Liver (tissue), 9 donors: ENCODE results near the gene SLC25A13. TPM values are rescaled to one million over a fixed set of nuclear protein-coding genes. Genes with fewer than 3 reads are reported as not detected.

Experiments
- DNase-seq: peaks from one replicate; pipeline ENCODE4 v3.0.0-alpha.2; 2017; ENCODE audit warnings: low spot score
- H3K27ac ChIP-seq, 2 donors: one replicate each; pipeline ENCODE4 v1.7.0; 2013; ENCODE audit warnings: inconsistent platforms in 2 of 2, low read length in 2 of 2, control low read depth in 1 of 2, low read depth in 1 of 2, mild to moderate bottlenecking in 1 of 2
- H3K27me3 ChIP-seq, 4 donors: one replicate each; pipeline versions ENCODE4 v1.6.1 to v1.7.0; 2013; ENCODE audit warnings: low read length in 3 of 4, inconsistent platforms in 1 of 4, mild to moderate bottlenecking in 1 of 4, moderate library complexity in 1 of 4; ENCODE audit not compliant: control insufficient read depth in 4 of 4, insufficient read depth in 4 of 4
- H3K36me3 ChIP-seq, 4 donors: one replicate each; pipeline versions ENCODE4 v1.6.1 to v1.7.0; 2013; ENCODE audit warnings: low read length in 3 of 4, mild to moderate bottlenecking in 3 of 4, low read depth in 1 of 4, moderate library complexity in 1 of 4; ENCODE audit not compliant: control insufficient read depth in 4 of 4, insufficient read depth in 3 of 4
- H3K4me1 ChIP-seq, 4 donors: one replicate each; pipeline versions ENCODE4 v1.6.1 to v1.7.0; 2013; ENCODE audit warnings: low read length in 3 of 4, mild to moderate bottlenecking in 3 of 4, moderate library complexity in 1 of 4; ENCODE audit not compliant: control insufficient read depth in 4 of 4, insufficient read depth in 4 of 4
- H3K4me3 ChIP-seq, 3 donors: one replicate each; pipeline versions ENCODE4 v1.6.1 to v1.7.0; 2013; ENCODE audit warnings: low read length in 3 of 3, control low read depth in 1 of 3, low read depth in 1 of 3, mild to moderate bottlenecking in 1 of 3
- H3K9ac ChIP-seq, 2 donors: one replicate each; pipeline ENCODE4 v1.7.0; 2013; ENCODE audit warnings: low read length in 2 of 2, mild to moderate bottlenecking in 2 of 2, moderate library complexity in 2 of 2, control low read depth in 1 of 2, low read depth in 1 of 2
- H3K9me3 ChIP-seq, 4 donors: one replicate each; pipeline versions ENCODE4 v1.6.1 to v1.7.0; 2013; ENCODE audit warnings: low read length in 3 of 4; ENCODE audit not compliant: control insufficient read depth in 4 of 4
- EGR1 ChIP-seq, 2 donors: IDR thresholded peaks; 2 replicates each; pipeline ENCODE4 v1.6.1; 2016 to 2018; ENCODE audit warnings: antibody characterized with exemption in 2 of 2, low read depth in 2 of 2
- FOXA1 ChIP-seq: IDR thresholded peaks from 2 replicates; pipeline ENCODE4 v1.6.1; 2016; ENCODE audit warnings: antibody characterized with exemption
- FOXA2 ChIP-seq: IDR thresholded peaks from 2 replicates; pipeline ENCODE4 v1.6.1; 2016; ENCODE audit warnings: antibody characterized with exemption
- GABPA ChIP-seq, 2 donors: IDR thresholded peaks in 1 of 2; conservative IDR thresholded peaks in 1 of 2; 2 replicates each; pipeline ENCODE4 v1.6.1; 2016; ENCODE audit warnings: antibody characterized with exemption in 2 of 2, mild to moderate bottlenecking in 1 of 2, moderate library complexity in 1 of 2
- HNF4A ChIP-seq, 2 donors: conservative IDR thresholded peaks; 2 replicates each; pipeline ENCODE4 v1.6.1; 2016; ENCODE audit warnings: antibody characterized with exemption in 2 of 2, mild to moderate bottlenecking in 2 of 2
- HNF4G ChIP-seq: IDR thresholded peaks from 2 replicates; pipeline ENCODE4 v1.6.1; 2016; ENCODE audit warnings: antibody characterized with exemption
- JUND ChIP-seq, 2 donors: IDR thresholded peaks; 2 replicates each; pipeline ENCODE4 v1.6.1; 2016; ENCODE audit warnings: antibody characterized with exemption in 2 of 2
- NR2F2 ChIP-seq: IDR thresholded peaks from 2 replicates; pipeline ENCODE4 v1.6.1; 2016; ENCODE audit warnings: antibody characterized with exemption
- RAD21 ChIP-seq, 2 donors: IDR thresholded peaks; 2 replicates each; pipeline ENCODE4 v1.6.1; 2016; ENCODE audit warnings: antibody characterized with exemption in 2 of 2, mild to moderate bottlenecking in 2 of 2
- RXRA ChIP-seq, 2 donors: IDR thresholded peaks; 2 replicates each; pipeline ENCODE4 v1.6.1; 2017 to 2018; ENCODE audit warnings: antibody characterized with exemption in 2 of 2, mild to moderate bottlenecking in 1 of 2
- SP1 ChIP-seq: IDR thresholded peaks from 2 replicates; pipeline ENCODE4 v1.6.1; 2018; ENCODE audit warnings: antibody characterized with exemption, mild to moderate bottlenecking
- TAF1 ChIP-seq: conservative IDR thresholded peaks from 2 replicates; pipeline ENCODE4 v1.6.1; 2016; ENCODE audit warnings: antibody characterized with exemption, mild to moderate bottlenecking
- YY1 ChIP-seq: IDR thresholded peaks from 2 replicates; pipeline ENCODE4 v1.6.1; 2016; ENCODE audit warnings: antibody characterized with exemption, mild to moderate bottlenecking
- WGBS: extraction: QIAGEN DNeasy Blood & Tissue Kit; methylation state at CpG from one replicate; pipeline ENCODE4 v1.1.7; 2013; 5-methylcytosine and 5-hydroxymethylcytosine counted together
- polyA plus RNA-seq, 2 donors: library from polyadenylated mRNA; stranded (reverse) in 1 of 2; unstranded in 1 of 2; fragments of 200-250 nt in 1 of 2; fragments of >200 nt in 1 of 2; fragmentation: Nextera tagmentation in 1 of 2; extraction: Ambion mirVana in 1 of 2; gene quantifications; one replicate each; pipeline versions ENCODE4 v1.2.1 to v1.2.3, GENCODE V29; 2013 to 2015
- total RNA-seq, 2 donors: library from RNA; depleted of rRNA; stranded (reverse); fragments of >200 nt; gene quantifications; one replicate each; pipeline ENCODE4 v1.2.3, GENCODE V29; 2014
- TF ChIP-seq, protein P1 (sequence below): IDR thresholded peaks from 2 replicates; pipeline ENCODE4 v1.6.1; 2016; ENCODE audit warnings: antibody characterized with exemption
- TF ChIP-seq, protein P2 (sequence below): IDR thresholded peaks from 2 replicates; pipeline ENCODE4 v1.6.1; 2016; ENCODE audit warnings: antibody characterized with exemption
- TF ChIP-seq, protein P3 (sequence below): fragments of 150-350 bp; IDR thresholded peaks from 2 replicates; pipeline ENCODE4 v1.5.1; 2017; ENCODE audit warnings: improper control_type of control experiment, low read depth, low read length; ENCODE audit not compliant: missing input control
- TF ChIP-seq, protein P4 (sequence below): IDR thresholded peaks from 2 replicates; pipeline ENCODE4 v1.6.1; 2016; ENCODE audit warnings: antibody characterized with exemption
- TF ChIP-seq, protein P5 (sequence below): IDR thresholded peaks from 2 replicates; pipeline ENCODE4 v1.6.1; 2016; ENCODE audit warnings: antibody characterized with exemption, mild to moderate bottlenecking
- donor health status: healthy.
- donor health status: healthy.
- donor health status: healthy.
- donor health status: healthy.
- donor health status: healthy.

SLC25A13 gene
- total and polyA plus RNA-seq, 4 donors, result 45.6 to 116 (median 63.9) TPM

DNA sequence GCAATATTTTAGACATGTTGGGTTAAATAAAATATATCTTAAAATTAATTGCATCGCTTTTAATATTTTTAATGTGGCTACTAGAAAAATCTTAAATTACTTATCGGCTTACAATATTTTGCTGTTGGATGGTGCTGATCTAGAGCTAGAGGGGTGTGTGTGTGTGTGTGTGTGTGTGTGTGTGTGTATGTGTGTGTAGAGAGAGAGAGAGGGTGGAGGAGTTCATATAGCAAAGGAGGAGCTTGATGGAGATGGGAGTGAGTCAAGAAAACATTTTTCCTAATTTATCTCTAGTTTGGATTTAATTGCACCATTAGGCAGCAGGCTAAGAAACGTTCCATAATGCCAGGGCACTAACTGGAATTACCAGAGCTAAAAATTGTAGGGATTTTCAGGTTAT, 10.4 kb upstream of the SLC25A13 start:
- Histone ChIP-seq H3K9me3 (no peaks in the 10 kb centered on the region), H3K27ac (no peak overlapping the region), H3K4me3 (no peak overlapping the region), H3K4me1 (peaks cover 0 to 9% (median 6%) of the 10 kb centered on the region in 4 donors), H3K27me3 (no peaks in the 10 kb centered on the region), H3K36me3 (no peaks in the 10 kb centered on the region), H3K9ac (no peak overlapping the region)
- 89% methylated on average over 3 of the region's 3 CpGs for WGBS
- DNase-seq, result no peak
- TF ChIP-seq JUND (IDR thresholded peaks at IDR 0.05), result no peak
- no peak for TF ChIP-seq RXRA (IDR thresholded peaks at IDR 0.05)
- TF ChIP-seq, protein P1, sequence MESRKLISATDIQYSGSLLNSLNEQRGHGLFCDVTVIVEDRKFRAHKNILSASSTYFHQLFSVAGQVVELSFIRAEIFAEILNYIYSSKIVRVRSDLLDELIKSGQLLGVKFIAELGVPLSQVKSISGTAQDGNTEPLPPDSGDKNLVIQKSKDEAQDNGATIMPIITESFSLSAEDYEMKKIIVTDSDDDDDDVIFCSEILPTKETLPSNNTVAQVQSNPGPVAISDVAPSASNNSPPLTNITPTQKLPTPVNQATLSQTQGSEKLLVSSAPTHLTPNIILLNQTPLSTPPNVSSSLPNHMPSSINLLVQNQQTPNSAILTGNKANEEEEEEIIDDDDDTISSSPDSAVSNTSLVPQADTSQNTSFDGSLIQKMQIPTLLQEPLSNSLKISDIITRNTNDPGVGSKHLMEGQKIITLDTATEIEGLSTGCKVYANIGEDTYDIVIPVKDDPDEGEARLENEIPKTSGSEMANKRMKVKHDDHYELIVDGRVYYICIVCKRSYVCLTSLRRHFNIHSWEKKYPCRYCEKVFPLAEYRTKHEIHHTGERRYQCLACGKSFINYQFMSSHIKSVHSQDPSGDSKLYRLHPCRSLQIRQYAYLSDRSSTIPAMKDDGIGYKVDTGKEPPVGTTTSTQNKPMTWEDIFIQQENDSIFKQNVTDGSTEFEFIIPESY, result no peak
- no peak for TF ChIP-seq EGR1 (IDR thresholded peaks at IDR 0.05; ENCODE audit: low read depth in 2 of 2)
- no peak for TF ChIP-seq FOXA2
- no peak for TF ChIP-seq SP1
- TF ChIP-seq HNF4A (conservative IDR thresholded peaks at IDR 0.05), result no peak
- TF ChIP-seq HNF4G, result no peak
- TF ChIP-seq, protein P2, sequence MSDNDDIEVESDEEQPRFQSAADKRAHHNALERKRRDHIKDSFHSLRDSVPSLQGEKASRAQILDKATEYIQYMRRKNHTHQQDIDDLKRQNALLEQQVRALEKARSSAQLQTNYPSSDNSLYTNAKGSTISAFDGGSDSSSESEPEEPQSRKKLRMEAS, result no peak
- TF ChIP-seq NR2F2, result no peak
- no peak for TF ChIP-seq RAD21 (IDR thresholded peaks at IDR 0.05)
- TF ChIP-seq GABPA (IDR thresholded peaks at IDR 0.05 in 1 of 2, conservative IDR thresholded peaks at IDR 0.05 in 1 of 2), result no peak
- no peak for TF ChIP-seq FOXA1
- no peak for TF ChIP-seq TAF1
- TF ChIP-seq YY1, result no peak
- TF ChIP-seq, protein P3, sequence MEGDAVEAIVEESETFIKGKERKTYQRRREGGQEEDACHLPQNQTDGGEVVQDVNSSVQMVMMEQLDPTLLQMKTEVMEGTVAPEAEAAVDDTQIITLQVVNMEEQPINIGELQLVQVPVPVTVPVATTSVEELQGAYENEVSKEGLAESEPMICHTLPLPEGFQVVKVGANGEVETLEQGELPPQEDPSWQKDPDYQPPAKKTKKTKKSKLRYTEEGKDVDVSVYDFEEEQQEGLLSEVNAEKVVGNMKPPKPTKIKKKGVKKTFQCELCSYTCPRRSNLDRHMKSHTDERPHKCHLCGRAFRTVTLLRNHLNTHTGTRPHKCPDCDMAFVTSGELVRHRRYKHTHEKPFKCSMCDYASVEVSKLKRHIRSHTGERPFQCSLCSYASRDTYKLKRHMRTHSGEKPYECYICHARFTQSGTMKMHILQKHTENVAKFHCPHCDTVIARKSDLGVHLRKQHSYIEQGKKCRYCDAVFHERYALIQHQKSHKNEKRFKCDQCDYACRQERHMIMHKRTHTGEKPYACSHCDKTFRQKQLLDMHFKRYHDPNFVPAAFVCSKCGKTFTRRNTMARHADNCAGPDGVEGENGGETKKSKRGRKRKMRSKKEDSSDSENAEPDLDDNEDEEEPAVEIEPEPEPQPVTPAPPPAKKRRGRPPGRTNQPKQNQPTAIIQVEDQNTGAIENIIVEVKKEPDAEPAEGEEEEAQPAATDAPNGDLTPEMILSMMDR, result no peak
- TF ChIP-seq, protein P4, sequence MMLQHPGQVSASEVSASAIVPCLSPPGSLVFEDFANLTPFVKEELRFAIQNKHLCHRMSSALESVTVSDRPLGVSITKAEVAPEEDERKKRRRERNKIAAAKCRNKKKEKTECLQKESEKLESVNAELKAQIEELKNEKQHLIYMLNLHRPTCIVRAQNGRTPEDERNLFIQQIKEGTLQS, result no peak
- TF ChIP-seq, protein P5, sequence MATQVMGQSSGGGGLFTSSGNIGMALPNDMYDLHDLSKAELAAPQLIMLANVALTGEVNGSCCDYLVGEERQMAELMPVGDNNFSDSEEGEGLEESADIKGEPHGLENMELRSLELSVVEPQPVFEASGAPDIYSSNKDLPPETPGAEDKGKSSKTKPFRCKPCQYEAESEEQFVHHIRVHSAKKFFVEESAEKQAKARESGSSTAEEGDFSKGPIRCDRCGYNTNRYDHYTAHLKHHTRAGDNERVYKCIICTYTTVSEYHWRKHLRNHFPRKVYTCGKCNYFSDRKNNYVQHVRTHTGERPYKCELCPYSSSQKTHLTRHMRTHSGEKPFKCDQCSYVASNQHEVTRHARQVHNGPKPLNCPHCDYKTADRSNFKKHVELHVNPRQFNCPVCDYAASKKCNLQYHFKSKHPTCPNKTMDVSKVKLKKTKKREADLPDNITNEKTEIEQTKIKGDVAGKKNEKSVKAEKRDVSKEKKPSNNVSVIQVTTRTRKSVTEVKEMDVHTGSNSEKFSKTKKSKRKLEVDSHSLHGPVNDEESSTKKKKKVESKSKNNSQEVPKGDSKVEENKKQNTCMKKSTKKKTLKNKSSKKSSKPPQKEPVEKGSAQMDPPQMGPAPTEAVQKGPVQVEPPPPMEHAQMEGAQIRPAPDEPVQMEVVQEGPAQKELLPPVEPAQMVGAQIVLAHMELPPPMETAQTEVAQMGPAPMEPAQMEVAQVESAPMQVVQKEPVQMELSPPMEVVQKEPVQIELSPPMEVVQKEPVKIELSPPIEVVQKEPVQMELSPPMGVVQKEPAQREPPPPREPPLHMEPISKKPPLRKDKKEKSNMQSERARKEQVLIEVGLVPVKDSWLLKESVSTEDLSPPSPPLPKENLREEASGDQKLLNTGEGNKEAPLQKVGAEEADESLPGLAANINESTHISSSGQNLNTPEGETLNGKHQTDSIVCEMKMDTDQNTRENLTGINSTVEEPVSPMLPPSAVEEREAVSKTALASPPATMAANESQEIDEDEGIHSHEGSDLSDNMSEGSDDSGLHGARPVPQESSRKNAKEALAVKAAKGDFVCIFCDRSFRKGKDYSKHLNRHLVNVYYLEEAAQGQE, result no peak
